Measurements from ENCODE around the gene ZNF544.

The ZNF544 gene

GRCh38 chr19:58228585-58229254 lies at the start of gene ZNF544:
TSS of gene ZNF544 (plus strand) at chr19:58228914. CDS start at chr19:58244024, 15,110 bp downstream.
- DNase-seq, result peak; percentile 56

- peak; percentile 69 for DNase-seq
These were observed 46.7 kb upstream of the ZNF544 start for GRCh38 chr19:58181902-58182576.

GRCh38 chr19:58182577-58182988 lies 46.1 kb upstream of the ZNF544 start:
- peak; percentile 92 for DNase-seq

GRCh38 chr19:58182989-58183816 lies 45.5 kb upstream of the ZNF544 start, which contains the start of gene ZNF274:
TSS of gene ZNF274 (plus strand) at chr19:58183061. CDS start at chr19:58183966, 905 bp downstream.
- peak; percentile 95 for DNase-seq

GRCh38 chr19:58183817-58184215 lies 44.9 kb upstream of the ZNF544 start:
- DNase-seq, result no peak

GRCh38 chr19:58196901-58197616 lies 31.7 kb upstream of the ZNF544 start:
- DNase-seq, result peak; percentile 15

- no peak for DNase-seq
These were observed 24.8 kb upstream of the ZNF544 start for GRCh38 chr19:58203814-58204475.

- no peak for DNase-seq
These were observed 24.1 kb upstream of the ZNF544 start for GRCh38 chr19:58204566-58204965.

GRCh38 chr19:58209577-58209976 lies 19.1 kb upstream of the ZNF544 start:
- DNase-seq, result no peak

GRCh38 chr19:58212336-58213074 lies 16.2 kb upstream of the ZNF544 start:
- DNase-seq, result no peak

- DNase-seq, result no peak
These were observed 15.7 kb upstream of the ZNF544 start for GRCh38 chr19:58213075-58213369.

GRCh38 chr19:58217069-58217481 lies 11.6 kb upstream of the ZNF544 start:
- no peak for DNase-seq

GRCh38 chr19:58217607-58218391 lies 10.9 kb upstream of the ZNF544 start:
- no peak for DNase-seq

- peak; percentile 60 for DNase-seq
These were observed 9.8 kb upstream of the ZNF544 start for GRCh38 chr19:58218899-58219298.

- no peak for DNase-seq
These were observed 640 bp upstream of the ZNF544 start for GRCh38 chr19:58227964-58228584.

GRCh38 chr19:58229255-58229639 lies 533 bp downstream of the ZNF544 start:
- DNase-seq, result peak; percentile 30

GRCh38 chr19:58237324-58237723 lies 8.6 kb downstream of the ZNF544 start:
- no peak for DNase-seq

GRCh38 chr19:58243351-58243750 lies 14.6 kb downstream of the ZNF544 start:
- DNase-seq, result no peak

GRCh38 chr19:58248886-58249285 lies 20.2 kb downstream of the ZNF544 start:
- no peak for DNase-seq

GRCh38 chr19:58252102-58252685 lies 23.5 kb downstream of the ZNF544 start:
- DNase-seq, result no peak

Measured in CD4-positive, alpha-beta T cell treated with Interleukin-10 for 1 hour (primary cell).